Measurements from ENCODE around the gene ABCA9. TPM values are rescaled to one million over a fixed set of nuclear protein-coding genes. Genes with fewer than 3 reads are reported as not detected.
"Not testable (repeated sequence)": the region's sequence is repeated elsewhere in the genome, so short reads cannot be mapped to it uniquely, and the experiment has no call there.

Gene ABCA9
- total RNA-seq, 4 donors from 2014 or later: 6.0 to 38.2 (median 8.5) TPM

DNA sequence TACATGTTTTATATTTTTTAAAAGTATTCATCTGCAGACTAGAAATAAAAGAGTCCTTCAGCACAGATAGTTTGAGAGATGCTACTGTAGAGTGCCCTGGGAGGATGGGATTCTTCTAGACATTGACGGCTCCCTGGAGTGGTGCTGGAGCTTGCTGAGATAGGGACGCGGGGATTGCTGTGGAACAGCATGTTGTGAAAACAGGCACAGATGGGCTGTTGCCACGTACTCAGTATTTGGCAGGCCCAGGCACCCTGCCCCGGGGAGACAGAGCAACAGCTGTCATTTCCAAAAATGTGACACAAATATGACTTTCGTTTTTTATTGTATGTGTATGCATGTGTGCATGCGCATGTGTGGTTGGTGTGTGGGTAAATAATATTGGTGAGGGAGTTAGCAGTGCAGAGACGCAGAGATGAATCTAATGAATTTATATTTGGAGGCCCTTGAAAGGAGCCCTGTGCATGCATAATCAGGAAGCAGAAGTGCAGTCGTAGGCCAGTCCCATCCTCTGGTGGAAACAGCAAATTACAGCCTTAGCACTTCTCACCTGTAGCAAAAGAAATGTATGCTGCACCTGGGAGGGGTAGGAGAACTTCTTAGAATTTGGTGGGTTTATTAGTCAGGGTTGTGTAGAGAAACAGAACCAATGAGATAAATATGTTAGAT, 99.4 kb downstream of the ABCA9 start:
- TF ChIP-seq, protein P1, sequence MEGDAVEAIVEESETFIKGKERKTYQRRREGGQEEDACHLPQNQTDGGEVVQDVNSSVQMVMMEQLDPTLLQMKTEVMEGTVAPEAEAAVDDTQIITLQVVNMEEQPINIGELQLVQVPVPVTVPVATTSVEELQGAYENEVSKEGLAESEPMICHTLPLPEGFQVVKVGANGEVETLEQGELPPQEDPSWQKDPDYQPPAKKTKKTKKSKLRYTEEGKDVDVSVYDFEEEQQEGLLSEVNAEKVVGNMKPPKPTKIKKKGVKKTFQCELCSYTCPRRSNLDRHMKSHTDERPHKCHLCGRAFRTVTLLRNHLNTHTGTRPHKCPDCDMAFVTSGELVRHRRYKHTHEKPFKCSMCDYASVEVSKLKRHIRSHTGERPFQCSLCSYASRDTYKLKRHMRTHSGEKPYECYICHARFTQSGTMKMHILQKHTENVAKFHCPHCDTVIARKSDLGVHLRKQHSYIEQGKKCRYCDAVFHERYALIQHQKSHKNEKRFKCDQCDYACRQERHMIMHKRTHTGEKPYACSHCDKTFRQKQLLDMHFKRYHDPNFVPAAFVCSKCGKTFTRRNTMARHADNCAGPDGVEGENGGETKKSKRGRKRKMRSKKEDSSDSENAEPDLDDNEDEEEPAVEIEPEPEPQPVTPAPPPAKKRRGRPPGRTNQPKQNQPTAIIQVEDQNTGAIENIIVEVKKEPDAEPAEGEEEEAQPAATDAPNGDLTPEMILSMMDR (IDR thresholded peaks at IDR 0.05 in 4 of 5, conservative IDR thresholded peaks at IDR 0.05 in 1 of 5): no peak
- TF ChIP-seq POLR2A (IDR thresholded peaks at IDR 0.05): no peak
- Histone ChIP-seq H3K4me3 (no peak overlapping the region), H3K9me3 (no peaks in the 10 kb centered on the region), H3K27me3 (no peaks in the 10 kb centered on the region), H3K27ac (peak overlapping the region in 2 of 4 donors; percentile 28 to 36), H3K4me1 (no peaks in the 10 kb centered on the region), H3K36me3 (no peaks in the 10 kb centered on the region)
- DNase-seq: peak in 1 of 2 donors; percentile 52
- intact Hi-C loops (cut with DNase I; ENCODE audit: low total_unique reads) (no loop called here), in situ Hi-C loops (cut with MboI; ENCODE audit: low sequenced_read_pairs in 4 of 4) (loop anchor here in 1 of 4 donors (10.0 kb wide), 1 partner anchor 187 kb away; no protein-coding TSS in a partner anchor)
- peak; percentile 36 to 58 for ATAC-seq

DNA sequence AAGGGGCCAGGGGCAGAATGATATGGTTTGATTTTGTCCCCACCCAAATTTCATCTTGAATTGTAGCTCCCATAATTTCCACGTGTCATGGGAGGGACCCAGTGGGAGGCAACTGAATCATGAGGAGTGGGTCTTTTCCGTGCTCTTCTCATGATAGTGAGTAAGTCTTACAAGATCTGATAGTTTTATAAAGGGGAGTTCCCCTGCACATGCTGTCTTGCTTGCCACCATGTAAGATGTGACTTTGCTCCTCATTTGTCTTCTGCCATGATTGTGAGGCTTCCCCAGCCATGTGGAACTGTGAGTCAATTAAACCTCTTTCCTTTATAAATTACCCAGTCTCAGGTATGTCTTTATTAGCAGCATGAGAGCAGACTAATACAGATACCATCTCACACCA, 101.6 kb downstream of the ABCA9 start:
- in situ Hi-C loops (cut with MboI; ENCODE audit: low sequenced_read_pairs in 4 of 4); intact Hi-C loops (cut with DNase I; ENCODE audit: low total_unique reads); ATAC-seq; H3K27ac ChIP-seq; H3K4me3 ChIP-seq; H3K36me3 ChIP-seq; H3K27me3 ChIP-seq; DNase-seq; H3K4me1 ChIP-seq; H3K9me3 ChIP-seq: not testable (repeated sequence)

DNA sequence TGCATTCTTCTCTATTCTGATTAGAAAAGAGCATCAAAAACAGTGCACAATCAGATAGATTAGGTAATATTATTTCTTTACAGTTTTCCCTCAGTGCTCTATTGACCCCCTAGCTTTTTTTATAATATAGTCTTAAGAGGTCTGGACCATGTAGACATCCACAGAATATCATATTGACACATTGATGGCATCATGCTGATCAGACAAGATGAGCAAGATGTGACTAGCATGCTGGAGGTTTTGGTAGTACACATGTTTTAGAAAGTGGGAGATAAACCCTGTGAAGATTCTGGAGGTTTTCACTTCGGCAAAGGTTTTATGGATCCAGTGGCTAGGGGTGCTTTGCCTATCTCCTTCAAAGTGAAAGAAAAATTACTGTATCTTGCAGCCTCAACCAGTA, 102.8 kb downstream of the ABCA9 start:
- intact Hi-C loops (cut with DNase I; ENCODE audit: low total_unique reads) (no loop called here), in situ Hi-C loops (cut with MboI; ENCODE audit: low sequenced_read_pairs in 4 of 4) (no loop called here)
- no peak for TF ChIP-seq POLR2A (IDR thresholded peaks at IDR 0.05)
- TF ChIP-seq, protein P1 (IDR thresholded peaks at IDR 0.05 in 4 of 5, conservative IDR thresholded peaks at IDR 0.05 in 1 of 5): no peak
- Histone ChIP-seq H3K36me3 (no peaks in the 10 kb centered on the region), H3K9me3 (no peaks in the 10 kb centered on the region), H3K4me3 (no peak overlapping the region), H3K4me1 (no peaks in the 10 kb centered on the region), H3K27me3 (no peaks in the 10 kb centered on the region), H3K27ac (no peak overlapping the region)
- DNase-seq (no peak), ATAC-seq (no peak)

DNA sequence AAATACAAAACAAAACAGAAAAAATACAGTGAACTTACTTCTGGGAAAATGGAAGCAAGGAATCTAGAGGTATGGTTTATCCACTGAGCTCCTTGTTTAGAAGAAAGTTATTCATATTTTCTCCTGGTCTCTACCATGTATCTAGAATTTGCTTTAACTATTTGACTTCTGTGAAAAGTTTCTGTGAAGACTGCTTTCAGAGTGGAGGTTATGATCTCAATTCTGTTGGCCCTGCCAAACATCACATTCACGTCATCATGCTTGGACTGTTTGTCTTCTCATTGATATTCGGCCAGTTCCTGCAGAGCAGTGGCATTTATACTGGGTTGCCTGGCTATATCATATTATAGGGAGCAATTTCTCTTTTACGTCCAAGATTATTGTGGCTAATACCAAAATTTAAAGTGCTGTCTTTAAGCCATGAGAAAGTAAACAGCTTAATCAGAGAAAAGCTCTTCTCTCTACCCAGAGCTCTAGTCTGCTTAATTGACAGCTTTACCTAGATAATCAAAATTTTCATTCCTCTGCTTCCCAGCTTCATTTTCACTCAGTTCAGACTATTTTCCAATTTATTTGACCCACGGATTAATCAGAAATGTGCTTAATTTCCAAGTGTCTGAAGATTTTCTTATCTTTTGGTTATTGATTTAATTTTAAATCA, 105.4 kb downstream of the ABCA9 start, which contains the start of gene ABCA8:
Gene ABCA8, minus strand, starts transcription at position 212 of the 661 bp plus-strand sequence. CDS start 13,358 bp downstream, outside the sequence.
- Histone ChIP-seq H3K4me1 (no peaks in the 10 kb centered on the region), H3K4me3 (peak within 1 kb of the TSS; percentile 36 to 43 (median 40)), H3K36me3 (no peaks in the 10 kb centered on the region), H3K27ac (peak within 1 kb of the TSS; percentile 7 to 55 (median 40)), H3K27me3 (no peaks in the 10 kb centered on the region), H3K9me3 (no peaks in the 10 kb centered on the region)
- TF ChIP-seq, protein P1 (IDR thresholded peaks at IDR 0.05 in 4 of 5, conservative IDR thresholded peaks at IDR 0.05 in 1 of 5): no peak
- no peak for TF ChIP-seq POLR2A (IDR thresholded peaks at IDR 0.05)
- ATAC-seq (no peak), DNase-seq (no peak)
- in situ Hi-C loops (cut with MboI; ENCODE audit: low sequenced_read_pairs in 4 of 4): no loop called here
- intact Hi-C loops (cut with DNase I; ENCODE audit: low total_unique reads): no loop called here

DNA sequence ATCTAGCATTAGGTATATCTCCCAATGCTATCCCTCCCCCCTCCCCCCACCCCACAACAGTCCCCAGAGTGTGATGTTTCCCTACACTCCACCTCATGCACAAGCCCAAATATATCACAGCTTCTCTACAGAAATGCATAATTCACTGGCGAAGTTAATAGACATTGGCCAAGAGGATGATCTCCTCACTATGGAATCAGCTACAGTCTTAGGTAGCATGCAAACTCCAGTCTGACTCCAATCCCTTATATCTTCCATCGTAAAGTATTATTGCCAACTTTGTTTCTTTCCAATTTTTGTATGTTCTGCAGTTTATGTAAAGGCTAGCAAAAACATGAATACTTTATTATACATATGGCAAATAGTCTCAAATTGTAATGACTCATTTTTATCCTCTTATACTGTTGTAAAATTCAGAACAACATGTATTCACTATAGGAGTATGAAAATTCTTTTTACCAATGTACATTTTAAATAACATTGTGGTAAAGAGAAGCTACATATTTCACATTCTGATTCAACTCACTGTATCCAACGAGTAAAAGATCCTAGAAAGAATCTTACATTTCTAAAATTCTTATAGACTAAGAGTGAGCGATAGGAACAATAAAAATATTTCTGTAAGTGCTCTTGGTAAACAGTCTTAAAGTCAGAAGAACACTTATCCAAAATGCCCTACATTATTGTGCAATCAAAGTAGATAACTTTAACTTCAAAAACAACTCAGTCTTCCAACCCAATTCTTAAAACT, 106.4 kb downstream of the ABCA9 start:
- intact Hi-C loops (cut with DNase I; ENCODE audit: low total_unique reads): no loop called here
- in situ Hi-C loops (cut with MboI; ENCODE audit: low sequenced_read_pairs in 4 of 4): no loop called here
- no peak for ATAC-seq

More for the DNA sequence above, 106.4 kb downstream of the ABCA9 start:
- no peak for TF ChIP-seq POLR2A (IDR thresholded peaks at IDR 0.05)
- TF ChIP-seq, protein P1 (IDR thresholded peaks at IDR 0.05 in 4 of 5, conservative IDR thresholded peaks at IDR 0.05 in 1 of 5): no peak
- Histone ChIP-seq H3K9me3 (no peaks in the 10 kb centered on the region), H3K36me3 (no peaks in the 10 kb centered on the region), H3K4me1 (no peaks in the 10 kb centered on the region), H3K27ac (peak overlapping the region; percentile 7 to 55 (median 40)), H3K27me3 (no peaks in the 10 kb centered on the region), H3K4me3 (peak overlapping the region; percentile 36 to 43 (median 40))
- no peak for DNase-seq
